H1 (cell line): ENCODE data around the gene CD99. TPM values are rescaled to one million over a fixed set of nuclear protein-coding genes. Genes with fewer than 3 reads are reported as not detected.

ENCODE experiments used
- CTCF ChIA-PET: fragments of 300-600 bp; sonication (Branson Sonifier 250); formaldehyde crosslinking; loops from one replicate; lab custom pipeline; 2021; ENCODE audit not compliant: partially characterized antibody; lab: Charles Lee
- POLR2A ChIA-PET: fragments of 300-600 bp; sonication (Branson Sonifier 250); formaldehyde crosslinking; loops from one replicate; lab custom pipeline; 2021; ENCODE audit warnings: inconsistent platforms; ENCODE audit not compliant: partially characterized antibody; lab: Charles Lee
- DNase-seq, 2 experiments: peaks; one replicate each; pipeline versions ENCODE4 v3.0.0 to v3.0.0-alpha.2; 2010 to 2022; ENCODE audit warnings: low spot score in 2 of 2, low read depth in 1 of 2, mixed read lengths in 1 of 2
- FAIRE-seq: peaks from 2 replicates; lab custom pipeline; 2011; peaks lifted over from hg19 to GRCh38; lab: Jason Lieb, UNC
- H2AFZ ChIP-seq: 2 replicates; pipeline ENCODE4 v1.8.1; 2012; ENCODE audit warnings: low read length, inconsistent platforms
- H2AK5ac ChIP-seq: 2 replicates; pipeline ENCODE4 v1.6.1; 2013; ENCODE audit warnings: low read depth, low read length
- H2BK120ac ChIP-seq: replicated peaks from 2 replicates; pipeline ENCODE3; 2013; ENCODE audit warnings: low read depth, low read length, inconsistent platforms
- H2BK12ac ChIP-seq: 2 replicates; pipeline ENCODE4 v1.6.1; 2013; ENCODE audit warnings: low read depth, low read length
- H2BK15ac ChIP-seq: 2 replicates; pipeline ENCODE4 v1.6.1; 2013; ENCODE audit warnings: low read length
- H2BK20ac ChIP-seq: 2 replicates; pipeline ENCODE4 v1.6.1; 2013; ENCODE audit warnings: low read length
- H2BK5ac ChIP-seq: 2 replicates; pipeline ENCODE4 v1.6.1; 2013; ENCODE audit warnings: low read depth, low read length
- H3K14ac ChIP-seq: 2 replicates; pipeline ENCODE4 v1.6.1; 2013; ENCODE audit warnings: inconsistent platforms; ENCODE audit not compliant: insufficient read length
- H3K18ac ChIP-seq: 2 replicates; pipeline ENCODE4 v1.6.1; 2013; ENCODE audit warnings: low read length; ENCODE audit errors: extremely low read depth
- H3K23ac ChIP-seq: 2 replicates; pipeline ENCODE4 v1.6.1; 2013; ENCODE audit warnings: inconsistent platforms; ENCODE audit not compliant: insufficient read length
- H3K23me2 ChIP-seq: 2 replicates; pipeline ENCODE4 v1.6.1; 2013; ENCODE audit warnings: low read depth, low read length
- H3K27ac ChIP-seq: 2 replicates; pipeline ENCODE4 v1.6.1; 2011; ENCODE audit warnings: low read depth, low read length, inconsistent platforms
- H3K27me3 ChIP-seq, 4 experiments: replicated peaks in 1 of 4; 1 replicate in 1 of 4; 2 replicates in 3 of 4; pipeline versions ENCODE4 v1.6.1 to v1.8.1; 2011 to 2013; ENCODE audit warnings: low read length in 3 of 4, mild to moderate bottlenecking in 3 of 4, inconsistent platforms in 2 of 4, mixed read lengths in 2 of 4, moderate library complexity in 1 of 4; ENCODE audit not compliant: control insufficient read depth in 3 of 4, insufficient read depth in 3 of 4; ENCODE audit errors: extremely low read depth in 1 of 4
- H3K36me3 ChIP-seq, 4 experiments: 2 replicates each; pipeline versions ENCODE4 v1.6.1 to v1.8.1; 2011 to 2013; ENCODE audit warnings: mild to moderate bottlenecking in 4 of 4, low read length in 3 of 4, moderate library complexity in 2 of 4, control low read depth in 1 of 4, inconsistent platforms in 1 of 4; ENCODE audit not compliant: insufficient read depth in 4 of 4, control insufficient read depth in 2 of 4
- H3K4ac ChIP-seq: replicated peaks from 2 replicates; pipeline ENCODE3; 2013; ENCODE audit warnings: low read length, low read depth, mixed read lengths, inconsistent platforms; ENCODE audit not compliant: insufficient read length
- H3K4me1 ChIP-seq, 4 experiments: replicated peaks in 1 of 4; 1 replicate in 1 of 4; 2 replicates in 3 of 4; pipeline versions ENCODE4 v1.6.1 to v1.8.1; 2011 to 2013; ENCODE audit warnings: low read length in 3 of 4, inconsistent platforms in 2 of 4, mixed read lengths in 1 of 4; ENCODE audit not compliant: insufficient read depth in 4 of 4, control insufficient read depth in 3 of 4
- H3K4me2 ChIP-seq, 2 experiments: 2 replicates each; pipeline versions ENCODE4 v1.6.1 to v1.8.1; 2011 to 2013; ENCODE audit warnings: low read depth in 2 of 2, low read length in 2 of 2, control low read depth in 1 of 2, inconsistent platforms in 1 of 2, mild to moderate bottlenecking in 1 of 2; ENCODE audit not compliant: insufficient read depth in 1 of 2
- H3K4me3 ChIP-seq, 4 experiments: fragments of 200-600, 300-600 bp in 1 of 4; sonication (generic), shearing (Covaris generic), sonication (Bioruptor Twin) in 1 of 4; 2 replicates each; pipeline versions ENCODE4 v1.5.1 to v1.8.1; 2011 to 2016; ENCODE audit warnings: low read length in 4 of 4, low read depth in 3 of 4, control low read depth in 2 of 4, inconsistent platforms in 2 of 4, mild to moderate bottlenecking in 2 of 4, mixed read lengths in 1 of 4, moderate library complexity in 1 of 4; ENCODE audit not compliant: insufficient read depth in 2 of 4; ENCODE audit errors: extremely low read depth in 1 of 4
- H3K56ac ChIP-seq: replicated peaks from 2 replicates; pipeline ENCODE3; 2013; ENCODE audit warnings: low read depth, mild to moderate bottlenecking, mixed read lengths, low read length, inconsistent platforms; ENCODE audit not compliant: insufficient read length
- H3K79me1 ChIP-seq: 2 replicates; pipeline ENCODE4 v1.6.1; 2013; ENCODE audit warnings: low read depth, low read length, control low read depth
- H3K79me2 ChIP-seq, 2 experiments: 2 replicates each; pipeline versions ENCODE4 v1.6.1 to v1.8.1; 2012 to 2013; ENCODE audit warnings: low read length in 2 of 2, mild to moderate bottlenecking in 2 of 2, inconsistent platforms in 1 of 2; ENCODE audit not compliant: insufficient read depth in 2 of 2, control insufficient read depth in 1 of 2
- H3K9ac ChIP-seq, 4 experiments: replicated peaks in 1 of 4; 1 replicate in 1 of 4; 2 replicates in 3 of 4; pipeline versions ENCODE4 v1.6.1 to v1.8.1; 2011 to 2013; ENCODE audit warnings: low read depth in 3 of 4, low read length in 3 of 4, control low read depth in 2 of 4, mild to moderate bottlenecking in 2 of 4, moderate library complexity in 2 of 4, inconsistent platforms in 1 of 4; ENCODE audit errors: extremely low read depth in 1 of 4
- H3K9me3 ChIP-seq, 2 experiments: 2 replicates each; pipeline versions ENCODE4 v1.6.1 to v1.8.1; 2012 to 2013; ENCODE audit warnings: mild to moderate bottlenecking in 2 of 2, moderate library complexity in 2 of 2, control low read depth in 1 of 2, inconsistent platforms in 1 of 2, low read depth in 1 of 2, low read length in 1 of 2, mixed read lengths in 1 of 2; ENCODE audit not compliant: insufficient read depth in 2 of 2
- H4K20me1 ChIP-seq, 2 experiments: replicated peaks in 1 of 2; 2 replicates each; pipeline versions ENCODE3 to v1.8.1; 2011 to 2013; ENCODE audit warnings: inconsistent platforms in 2 of 2, low read length in 2 of 2, mild to moderate bottlenecking in 1 of 2; ENCODE audit not compliant: insufficient read depth in 2 of 2, control insufficient read depth in 1 of 2
- H4K5ac ChIP-seq: 2 replicates; pipeline ENCODE4 v1.6.1; 2013; ENCODE audit warnings: low read length, low read depth, mixed read lengths, inconsistent platforms; ENCODE audit not compliant: insufficient read length
- H4K8ac ChIP-seq: 2 replicates; pipeline ENCODE4 v1.8.0; 2013; ENCODE audit warnings: mild to moderate bottlenecking, moderate library complexity, low read length, inconsistent platforms; ENCODE audit not compliant: insufficient read depth; ENCODE audit errors: extremely low read depth
- H4K91ac ChIP-seq: replicated peaks from 2 replicates; pipeline ENCODE3; 2013; ENCODE audit warnings: low read length, mixed read lengths, inconsistent platforms; ENCODE audit not compliant: insufficient read length
- EGR1 ChIP-seq: IDR thresholded peaks from 2 replicates; pipeline ENCODE4 v1.6.1; 2011; ENCODE audit warnings: low read depth, low read length, borderline replicate concordance
- PHF8 ChIP-seq: fragments of 200-600 bp; sonication (generic); conservative IDR thresholded peaks from 2 replicates; pipeline ENCODE4 v1.7.1; 2012; ENCODE audit warnings: low read depth, mild to moderate bottlenecking, inconsistent platforms, low read length, moderate library complexity
- RBBP5 ChIP-seq: IDR thresholded peaks from 2 replicates; pipeline ENCODE4 v1.7.1; 2012; ENCODE audit warnings: low read depth, mild to moderate bottlenecking, inconsistent platforms, low read length, moderate library complexity, borderline replicate concordance
- WGBS, 2 experiments: shearing (Covaris generic) in 1 of 2; methylation state at CpG; one replicate each; pipeline versions ENCODE4 v1.1.6 to v1.1.7; 2013 to 2015; ENCODE audit warnings: low lambda C conversion rate in 2 of 2, mixed read lengths in 2 of 2, inconsistent platforms in 1 of 2, low coverage in 1 of 2, missing lambda C conversion rate in 1 of 2; ENCODE audit not compliant: insufficient replicate concordance in 2 of 2, insufficient coverage in 1 of 2, insufficient read length in 1 of 2; ENCODE audit errors: extremely low coverage in 1 of 2, missing lambda C conversion rate in 1 of 2; 5-methylcytosine and 5-hydroxymethylcytosine counted together
- polyA plus RNA-seq, 7 experiments: library from polyadenylated mRNA; depleted of rRNA in 3 of 7; stranded (reverse) in 5 of 7; unstranded in 2 of 7; fragments of >200 nt in 5 of 7; fragments of 200-250 nt in 2 of 7; gene quantifications; 1 replicate in 5 of 7; 2 replicates in 1 of 7; 4 replicates in 1 of 7; pipeline versions ENCODE4 v1.2.1 to v1.2.3, GENCODE V29; 2011 to 2013; ENCODE audit warnings: missing spikeins in 2 of 7, mixed read lengths in 2 of 7
- total RNA-seq: library from RNA; stranded (reverse); fragmentation: NEBNext Ultra II Directional; extraction: Animal tissue kit (Norgen Biotek cat#: 25700); gene quantifications from 2 replicates; pipeline ENCODE4 v1.2.1, GENCODE V29; 2021

The CD99 gene
- total and polyA plus RNA-seq, 2 of the 8 experiments (the other 6 are each of a cell fraction or from before 2014, with no cell fraction given), result 30.1 to 47.8 TPM

- Histone ChIP-seq H3K9me3 (no peaks in the 10 kb centered on the region), H3K27ac (no peak overlapping the region), H2AK5ac (no peak overlapping the region), H2BK15ac (no peak overlapping the region), H2BK20ac (no peak overlapping the region), H2AFZ (no peak overlapping the region), H3K4ac (no peak overlapping the region), H3K9ac (no peak overlapping the region), H3K4me1 (no peaks in the 10 kb centered on the region), H4K8ac (no peak overlapping the region), H3K27me3 (no peaks in the 10 kb centered on the region), H4K91ac (no peak overlapping the region), H4K20me1 (no peaks in the 10 kb centered on the region), H3K79me2 (no peaks in the 10 kb centered on the region), H2BK5ac (no peak overlapping the region), H3K4me3 (no peak overlapping the region), H2BK12ac (no peak overlapping the region), H3K14ac (no peak overlapping the region), H2BK120ac (no peak overlapping the region), H4K5ac (no peak overlapping the region), H3K23me2 (no peaks in the 10 kb centered on the region), H3K4me2 (no peak overlapping the region), H3K56ac (no peak overlapping the region), H3K79me1 (no peaks in the 10 kb centered on the region), H3K36me3 (peaks cover 0 to 3% (median 0%) of the 10 kb centered on the region in 4 experiments; a peak in 1 of 8 replicates), H3K18ac (no peak overlapping the region), H3K23ac (no peak overlapping the region)
- POLR2A ChIA-PET, result no interaction called here
- no peak for FAIRE-seq
- 93% methylated on average over 5 of the region's 5 CpGs; no CpG with 5 or more reads in 1 of the 2 experiments for WGBS, 2 experiments
- no peak for TF ChIP-seq EGR1
- no peak for TF ChIP-seq RBBP5
- no peak for TF ChIP-seq PHF8
- CTCF ChIA-PET, result no interaction called here
- no peak for DNase-seq
Observed at GRCh38 chrX:2658585-2659292, 32.4 kb upstream of the CD99 start.
